Natural killer cell treated with Interleukin-12 subunit alpha and Interleukin-12 subunit beta and Interleukin-15 and Interleukin-18, amount 100 ng/mL, for 72 hours (primary cell): Measurements from ENCODE around the gene DOCK1. TPM values are rescaled to one million over a fixed set of nuclear protein-coding genes. Genes with fewer than 3 reads are reported as not detected.
A peak's percentile ranks its signal among the peaks of the same experiment; 100 is the strongest.

Source experiments
- ATAC-seq, 2 donors: fragments of 150-1000 bp; cut with Tn5 transposase in 1 of 2; sonication (Bioruptor Pico), chemical (Tn5 transposase) in 1 of 2; 2 replicates each; pipeline ENCODE4 v1.10.0; 2021
- DNase-seq: peaks from one replicate; pipeline ENCODE4 v3.0.0; 2022; ENCODE audit warnings: low spot score
- H3K27ac Mint-ChIP-seq, 2 donors: 1 replicate in 1 of 2; 2 replicates in 1 of 2; pipeline ENCODE4 v1.8.0; 2022; ENCODE audit warnings: mixed read lengths in 2 of 2, mild to moderate bottlenecking in 1 of 2, moderate library complexity in 1 of 2
- H3K27me3 Mint-ChIP-seq, 2 donors: 1 replicate in 1 of 2; 2 replicates in 1 of 2; pipeline ENCODE4 v1.8.0; 2022; ENCODE audit warnings: mixed read lengths in 2 of 2
- H3K36me3 Mint-ChIP-seq: one replicate; pipeline ENCODE4 v1.8.0; 2022; ENCODE audit warnings: mixed read lengths
- H3K4me1 Mint-ChIP-seq, 2 donors: 1 replicate in 1 of 2; 2 replicates in 1 of 2; pipeline ENCODE4 v1.8.0; 2022; ENCODE audit warnings: low read depth in 2 of 2, mixed read lengths in 2 of 2, mild to moderate bottlenecking in 1 of 2
- H3K4me3 Mint-ChIP-seq: one replicate; pipeline ENCODE4 v1.8.0; 2022; ENCODE audit warnings: mixed read lengths
- H3K9me3 Mint-ChIP-seq: 2 replicates; pipeline ENCODE4 v1.8.0; 2022; ENCODE audit warnings: mixed read lengths
- total RNA-seq, 2 donors: library from RNA; stranded (reverse); gene quantifications; one replicate each; pipeline ENCODE4 v1.2.3, GENCODE V29; 2022

The DOCK1 gene
- total RNA-seq, 2 donors from 2014 or later = 0.28 to 1.3 TPM

DNA sequence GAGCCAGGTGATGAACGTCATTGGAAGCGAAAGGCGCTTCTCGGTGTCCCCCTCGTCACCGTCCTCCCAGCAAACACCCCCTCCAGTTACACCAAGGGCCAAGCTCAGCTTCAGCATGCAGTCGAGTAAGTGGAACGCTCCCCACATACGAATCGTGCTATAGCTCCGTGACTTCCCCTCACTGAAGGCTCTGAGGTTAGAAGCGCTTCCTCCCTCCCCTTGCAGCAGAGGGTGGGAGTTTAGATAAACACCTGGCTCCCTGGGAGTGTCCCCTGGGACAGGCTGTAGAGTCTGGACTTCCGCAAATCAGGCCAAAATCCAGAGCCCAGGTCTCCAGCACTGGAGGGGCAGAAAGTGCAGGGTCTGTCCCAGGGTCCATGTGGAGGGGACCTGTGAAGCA, 538.9 kb downstream of the DOCK1 start:
- H3K4me3 Mint-ChIP-seq = no peak overlapping the region
- no peak for DNase-seq
- no peaks in the 10 kb centered on the region for H3K9me3 Mint-ChIP-seq
- no peaks in the 10 kb centered on the region for H3K27me3 Mint-ChIP-seq
- no peaks in the 10 kb centered on the region for H3K4me1 Mint-ChIP-seq
- H3K27ac Mint-ChIP-seq = no peak overlapping the region
- ATAC-seq = no peak
- H3K36me3 Mint-ChIP-seq = no peaks in the 10 kb centered on the region

DNA sequence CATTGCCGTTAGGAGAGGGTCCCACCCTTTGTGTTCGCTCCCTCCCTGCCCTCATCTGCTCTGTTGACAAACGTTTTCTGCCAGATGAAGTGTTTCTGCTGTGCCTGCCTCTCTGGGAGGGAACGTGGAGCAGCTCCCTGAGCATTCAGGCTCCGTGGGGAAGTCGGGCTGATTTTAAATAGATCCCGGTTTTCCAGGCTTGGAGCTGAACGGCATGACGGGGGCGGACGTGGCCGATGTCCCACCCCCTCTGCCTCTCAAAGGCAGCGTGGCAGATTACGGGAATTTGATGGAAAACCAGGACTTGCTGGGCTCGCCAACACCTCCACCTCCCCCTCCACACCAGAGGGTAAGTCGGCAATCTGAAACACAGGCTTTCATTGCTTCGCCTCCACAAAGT, 542.0 kb downstream of the DOCK1 start:
- H3K36me3 Mint-ChIP-seq = no peaks in the 10 kb centered on the region
- ATAC-seq (no peak), DNase-seq (no peak)
- no peaks in the 10 kb centered on the region for H3K27me3 Mint-ChIP-seq
- H3K4me3 Mint-ChIP-seq = no peak overlapping the region
- H3K4me1 Mint-ChIP-seq = no peaks in the 10 kb centered on the region
- no peaks in the 10 kb centered on the region for H3K9me3 Mint-ChIP-seq
- H3K27ac Mint-ChIP-seq = no peak overlapping the region

DNA sequence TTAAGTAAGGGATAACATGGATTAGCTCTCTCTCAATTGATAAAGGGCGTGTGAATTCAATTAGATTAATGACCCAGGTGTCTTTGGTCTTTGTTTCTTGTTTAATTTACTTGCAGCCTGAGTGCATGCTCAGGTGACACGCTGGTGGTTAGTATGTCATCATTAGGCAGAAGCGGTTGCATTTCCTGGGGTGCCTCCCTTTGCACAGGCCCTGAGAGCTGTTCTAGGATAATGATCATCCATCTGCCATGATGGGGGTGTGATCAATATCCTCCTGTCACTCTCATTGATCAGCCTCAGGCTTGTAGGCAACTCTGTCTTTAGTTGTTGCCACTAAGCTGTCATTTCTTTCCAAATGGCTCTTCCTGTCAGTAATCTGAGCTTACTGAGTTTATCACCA, 544.3 kb downstream of the DOCK1 start:
- no peak for ATAC-seq
- Mint-ChIP-seq H3K4me3 (no peak overlapping the region), H3K27me3 (no peaks in the 10 kb centered on the region), H3K9me3 (no peaks in the 10 kb centered on the region), H3K27ac (no peak overlapping the region), H3K4me1 (no peaks in the 10 kb centered on the region), H3K36me3 (no peaks in the 10 kb centered on the region)
- no peak for DNase-seq

DNA sequence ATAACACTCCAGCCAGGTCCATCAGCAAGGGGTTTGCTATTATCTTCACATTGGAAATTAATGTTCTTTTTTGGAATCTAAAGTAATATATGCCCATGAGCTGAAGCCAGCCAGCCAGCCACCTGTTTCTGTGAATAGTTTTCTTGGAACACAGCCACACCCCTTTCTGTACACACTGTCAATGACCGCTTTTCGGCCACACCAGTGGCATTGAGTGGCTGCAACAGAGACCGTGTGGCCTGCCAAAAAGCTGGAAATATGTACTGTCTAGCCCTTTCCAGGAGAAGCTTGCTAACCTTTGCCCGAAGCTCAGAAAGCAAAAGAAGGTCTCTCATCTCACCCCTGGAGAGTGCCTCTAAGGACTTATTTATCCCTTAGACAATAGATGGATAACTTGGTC, 545.4 kb downstream of the DOCK1 start:
- Mint-ChIP-seq H3K27ac (no peak overlapping the region), H3K4me1 (no peaks in the 10 kb centered on the region), H3K27me3 (no peaks in the 10 kb centered on the region), H3K4me3 (no peak overlapping the region), H3K9me3 (no peaks in the 10 kb centered on the region), H3K36me3 (no peaks in the 10 kb centered on the region)
- no peak for DNase-seq
- ATAC-seq = no peak

DNA sequence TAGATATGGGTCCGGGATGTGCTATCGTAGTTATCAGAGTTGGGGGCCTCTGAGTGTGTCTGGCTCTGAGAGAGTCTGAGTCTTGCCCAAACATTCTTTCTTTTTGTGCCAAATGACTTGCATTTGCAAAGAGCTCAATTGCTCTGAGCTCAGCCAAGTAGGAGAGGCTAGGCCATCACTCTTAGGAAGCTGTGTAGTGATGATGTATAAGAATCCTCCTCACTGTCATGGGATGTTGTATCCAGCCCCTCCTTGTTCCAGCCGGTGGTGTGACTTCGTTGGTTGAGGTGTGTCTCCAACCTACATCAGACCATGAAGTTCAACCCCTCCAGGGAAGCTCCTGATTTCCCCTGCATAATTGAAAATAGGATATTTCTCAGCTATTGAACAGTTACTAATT, 546.4 kb downstream of the DOCK1 start:
- H3K27me3 Mint-ChIP-seq = peaks cover 0 to 2% of the 10 kb centered on the region in 2 donors
- no peak overlapping the region for H3K27ac Mint-ChIP-seq
- no peaks in the 10 kb centered on the region for H3K4me1 Mint-ChIP-seq
- H3K4me3 Mint-ChIP-seq = no peak overlapping the region
- H3K36me3 Mint-ChIP-seq = no peaks in the 10 kb centered on the region
- ATAC-seq (peak in 1 of 2 donors; percentile 29), DNase-seq (no peak)
- H3K9me3 Mint-ChIP-seq = no peaks in the 10 kb centered on the region

DNA sequence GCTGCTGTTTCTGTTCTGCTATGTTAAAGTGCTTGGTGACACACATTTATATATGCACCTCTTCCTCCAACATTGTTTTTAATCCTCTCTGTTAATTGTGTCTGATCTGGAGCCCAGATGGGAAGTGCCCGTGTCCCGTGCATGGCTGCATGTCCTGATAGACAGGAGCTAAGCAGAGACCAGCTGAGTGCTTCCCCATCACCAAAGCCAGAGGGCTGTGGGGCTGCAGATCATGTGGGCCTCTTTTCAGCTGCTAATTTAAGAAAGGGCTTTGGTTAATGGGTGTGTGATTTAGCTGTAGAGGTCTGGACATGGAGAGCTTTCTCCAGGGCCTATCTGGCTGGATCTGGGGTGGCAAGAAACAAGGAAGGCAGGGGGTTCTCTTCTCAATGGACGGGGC, 547.3 kb downstream of the DOCK1 start:
- Mint-ChIP-seq H3K4me3 (no peak overlapping the region), H3K4me1 (no peaks in the 10 kb centered on the region), H3K27me3 (peaks cover 0 to 2% of the 10 kb centered on the region in 2 donors), H3K9me3 (no peaks in the 10 kb centered on the region), H3K36me3 (no peaks in the 10 kb centered on the region), H3K27ac (no peak overlapping the region)
- ATAC-seq = no peak
- DNase-seq = no peak

DNA sequence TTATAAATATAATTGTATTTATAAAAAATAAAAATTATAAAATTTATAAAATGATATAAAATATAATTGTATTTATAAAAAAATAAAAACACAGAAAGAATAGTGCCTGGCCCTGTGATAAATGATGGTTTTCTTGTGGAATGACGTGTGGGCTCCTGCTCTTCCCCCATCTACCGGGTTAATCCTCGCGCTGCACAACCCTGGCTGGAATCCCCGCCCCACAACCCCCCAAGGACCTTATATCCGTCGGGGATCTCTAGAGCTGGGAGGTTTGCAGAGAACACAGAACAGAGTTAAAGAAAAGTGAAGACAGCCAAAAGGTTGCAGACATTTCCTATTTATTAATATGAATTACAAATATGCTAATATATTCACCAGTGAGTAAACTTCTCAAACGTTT, 548.5 kb downstream of the DOCK1 start:
- H3K27ac Mint-ChIP-seq = no peak overlapping the region
- DNase-seq = no peak
- H3K36me3 Mint-ChIP-seq = no peaks in the 10 kb centered on the region
- peaks cover 5% of the 10 kb centered on the region in 2 donors for H3K27me3 Mint-ChIP-seq
- H3K4me3 Mint-ChIP-seq = no peak overlapping the region
- H3K9me3 Mint-ChIP-seq = no peaks in the 10 kb centered on the region
- H3K4me1 Mint-ChIP-seq = no peaks in the 10 kb centered on the region
- ATAC-seq = no peak

DNA sequence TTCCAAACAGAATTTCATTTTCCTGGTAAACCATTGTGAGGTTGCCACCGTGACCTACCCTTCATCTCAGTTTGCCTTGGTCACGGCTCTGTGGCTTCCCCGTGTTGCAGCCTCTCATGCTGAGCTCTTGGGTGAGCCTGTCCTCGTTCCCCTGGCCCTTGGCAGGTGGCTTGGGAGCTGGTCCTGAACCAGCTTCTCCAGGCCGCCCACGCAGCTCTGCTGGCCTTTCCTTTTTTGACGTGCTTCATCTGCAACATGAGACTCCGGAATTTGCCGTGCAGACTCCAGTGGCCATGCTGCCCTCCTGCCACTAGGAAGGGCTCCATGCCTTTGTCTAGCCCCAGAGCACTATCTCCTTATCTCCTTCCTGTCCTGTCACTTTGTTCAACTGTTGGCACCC, 550.9 kb downstream of the DOCK1 start:
- no peak for ATAC-seq
- Mint-ChIP-seq H3K4me1 (no peaks in the 10 kb centered on the region), H3K9me3 (peaks cover 3% of the 10 kb centered on the region)

DNA sequence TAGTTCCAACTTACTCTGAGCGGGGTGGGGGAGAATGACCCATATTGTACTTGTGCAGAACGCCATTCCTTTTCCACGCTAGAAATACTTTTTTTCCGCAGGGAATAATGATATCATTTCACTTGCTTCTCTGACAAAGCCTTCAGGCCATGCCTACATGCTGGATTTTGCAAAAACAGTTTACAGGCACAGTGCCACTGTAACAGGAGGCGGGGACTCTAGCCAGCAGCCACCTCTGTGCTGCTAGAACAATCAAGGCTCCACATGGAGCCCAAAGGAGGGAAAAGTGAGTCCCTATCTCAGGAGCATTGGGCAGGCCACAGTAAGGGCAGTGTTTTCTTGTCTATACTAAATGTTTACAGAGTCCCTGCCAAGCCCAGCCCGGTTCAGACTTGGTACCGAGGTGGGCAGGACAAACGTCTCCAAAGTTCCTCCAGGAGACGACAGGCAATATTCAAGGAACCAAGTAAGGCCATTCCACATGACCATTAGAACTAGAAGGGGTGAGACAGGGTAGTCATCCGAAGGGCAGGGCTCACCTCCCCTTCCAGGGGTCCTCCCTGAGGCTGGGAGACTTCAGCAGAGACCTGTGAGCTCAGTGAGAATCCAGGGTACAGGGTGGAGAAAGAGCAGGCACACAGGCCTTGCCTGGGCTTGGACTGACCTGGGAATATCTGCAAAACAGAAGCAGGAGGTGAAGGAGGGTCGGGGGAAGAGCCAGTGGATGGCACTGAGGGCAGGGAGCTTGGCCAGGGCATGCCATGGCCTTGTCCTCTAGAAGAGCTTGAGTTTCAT, 553.0 kb downstream of the DOCK1 start:
- no peak for ATAC-seq
- H3K27me3 Mint-ChIP-seq = peaks cover 5 to 10% of the 10 kb centered on the region in 2 donors
- no peak overlapping the region for H3K27ac Mint-ChIP-seq
- DNase-seq = no peak
- H3K9me3 Mint-ChIP-seq = peaks cover 3% of the 10 kb centered on the region
- H3K36me3 Mint-ChIP-seq = no peaks in the 10 kb centered on the region
- no peaks in the 10 kb centered on the region for H3K4me1 Mint-ChIP-seq
- no peak overlapping the region for H3K4me3 Mint-ChIP-seq

More for the DNA sequence above, 550.9 kb downstream of the DOCK1 start:
- DNase-seq = no peak
- Mint-ChIP-seq H3K27me3 (peaks cover 5 to 10% of the 10 kb centered on the region in 2 donors), H3K27ac (no peak overlapping the region), H3K36me3 (no peaks in the 10 kb centered on the region), H3K4me3 (no peak overlapping the region)

DNA sequence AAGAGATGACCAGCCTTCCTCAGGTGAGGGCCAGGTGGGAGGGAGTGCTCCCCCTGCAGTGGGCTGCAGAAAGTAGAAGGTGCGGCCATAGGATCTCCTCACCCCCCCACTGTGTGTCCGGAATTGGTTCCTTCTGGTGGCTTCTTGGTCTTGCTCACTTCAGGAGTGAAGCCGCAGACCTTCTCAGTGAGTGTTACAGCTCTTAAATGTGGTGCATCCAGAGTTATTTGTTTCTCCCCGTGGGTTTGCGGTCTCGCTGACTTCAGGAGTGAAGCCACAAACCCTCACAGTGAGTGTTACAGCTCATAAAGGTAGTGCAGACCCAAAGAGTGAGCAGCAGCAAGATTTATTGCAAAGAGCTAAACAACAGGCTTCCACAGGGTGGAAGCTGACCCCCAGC, 553.6 kb downstream of the DOCK1 start:
- Mint-ChIP-seq H3K36me3 (no peaks in the 10 kb centered on the region), H3K4me3 (no peak overlapping the region)
- ATAC-seq = no peak

DNA sequence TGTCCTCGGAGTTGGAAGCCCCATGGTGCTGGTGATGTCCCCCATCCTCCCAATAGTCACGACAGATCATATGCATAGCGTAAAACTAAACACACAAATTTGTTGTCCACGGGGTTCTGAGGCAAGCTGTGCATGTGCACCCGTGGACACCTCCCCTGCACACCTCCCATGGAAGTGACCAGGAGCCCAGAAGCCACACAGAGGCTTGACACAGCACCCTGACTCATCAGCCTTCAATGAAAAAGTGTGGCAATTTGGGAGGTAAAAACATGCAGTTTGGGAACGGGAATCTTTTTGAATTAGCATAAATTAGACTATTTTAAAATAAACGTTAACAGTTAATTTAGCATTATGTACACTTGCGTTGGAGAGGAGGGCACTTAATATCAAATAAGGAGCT, 554.7 kb downstream of the DOCK1 start:
- DNase-seq (no peak), ATAC-seq (no peak)
- H3K36me3 Mint-ChIP-seq = no peaks in the 10 kb centered on the region
- no peak overlapping the region for H3K27ac Mint-ChIP-seq
- no peak overlapping the region for H3K4me3 Mint-ChIP-seq
- H3K9me3 Mint-ChIP-seq = peaks cover 3% of the 10 kb centered on the region
- peaks cover 20 to 21% of the 10 kb centered on the region in 2 donors for H3K27me3 Mint-ChIP-seq
- no peaks in the 10 kb centered on the region for H3K4me1 Mint-ChIP-seq

More for the DNA sequence above, 553.6 kb downstream of the DOCK1 start:
- DNase-seq = no peak
- Mint-ChIP-seq H3K27ac (no peak overlapping the region), H3K27me3 (peaks cover 11 to 13% of the 10 kb centered on the region in 2 donors), H3K4me1 (no peaks in the 10 kb centered on the region), H3K9me3 (peaks cover 3% of the 10 kb centered on the region)

DNA sequence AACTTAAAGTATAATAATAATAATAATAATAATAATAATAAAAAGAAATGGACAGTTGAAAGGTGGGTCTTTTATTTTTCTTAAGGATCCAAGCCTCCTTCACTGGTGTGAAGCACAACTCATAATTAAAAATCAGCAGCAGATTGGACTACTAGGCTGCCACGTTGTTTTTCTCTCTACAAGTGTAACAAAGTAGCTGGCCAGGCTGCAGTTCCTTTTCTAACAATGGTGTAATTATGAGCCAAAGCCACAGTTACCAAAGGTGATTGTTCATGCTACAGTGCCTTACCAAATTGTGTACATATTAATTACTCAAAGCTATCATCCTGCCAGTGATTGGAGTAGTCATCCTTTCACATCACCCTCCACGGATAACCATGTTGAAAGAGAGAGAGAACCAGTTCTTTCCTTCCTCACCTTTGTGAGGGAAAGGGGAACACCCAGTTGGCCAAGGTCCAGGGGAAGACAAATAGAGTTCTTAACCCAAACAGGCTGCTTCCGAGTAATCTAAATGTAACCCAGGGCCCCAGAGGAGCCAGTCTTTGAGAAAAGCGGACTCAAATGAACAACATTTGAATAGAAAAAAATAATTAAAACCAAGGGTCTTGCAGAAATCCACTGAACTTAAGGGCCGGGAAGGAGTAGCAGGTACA, 557.5 kb downstream of the DOCK1 start:
- H3K9me3 Mint-ChIP-seq = peaks cover 3% of the 10 kb centered on the region
- DNase-seq (no peak), ATAC-seq (no peak)
- H3K27me3 Mint-ChIP-seq = peaks cover 22 to 25% of the 10 kb centered on the region in 2 donors
- no peaks in the 10 kb centered on the region for H3K36me3 Mint-ChIP-seq
- no peak overlapping the region for H3K4me3 Mint-ChIP-seq
- no peak overlapping the region for H3K27ac Mint-ChIP-seq
- no peaks in the 10 kb centered on the region for H3K4me1 Mint-ChIP-seq

DNA sequence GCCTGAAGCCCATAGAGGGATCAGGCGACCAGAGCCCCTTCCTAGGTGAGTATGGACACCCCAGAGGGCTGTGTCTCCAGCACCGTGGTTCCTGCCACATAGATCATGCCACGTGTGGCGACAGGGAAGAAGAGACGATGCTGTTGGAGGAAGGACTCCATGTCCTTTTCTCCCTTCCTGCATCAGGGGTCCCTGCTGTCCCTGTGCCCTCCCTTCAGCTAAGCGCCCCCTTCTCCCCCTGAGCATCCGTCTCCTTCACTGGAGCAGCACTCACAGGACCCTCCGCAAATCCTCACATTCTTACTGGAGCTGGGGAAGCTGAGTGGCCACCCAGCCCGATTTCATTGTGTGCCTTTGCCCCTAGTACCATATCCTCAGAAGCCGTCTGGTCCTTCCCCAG, 558.3 kb downstream of the DOCK1 start:
- H3K9me3 Mint-ChIP-seq = peaks cover 3% of the 10 kb centered on the region
- H3K4me1 Mint-ChIP-seq = no peaks in the 10 kb centered on the region
- ATAC-seq (no peak), DNase-seq (no peak)
- peaks cover 18 to 20% of the 10 kb centered on the region in 2 donors for H3K27me3 Mint-ChIP-seq
- no peak overlapping the region for H3K27ac Mint-ChIP-seq
- H3K4me3 Mint-ChIP-seq = no peak overlapping the region
- H3K36me3 Mint-ChIP-seq = no peaks in the 10 kb centered on the region

DNA sequence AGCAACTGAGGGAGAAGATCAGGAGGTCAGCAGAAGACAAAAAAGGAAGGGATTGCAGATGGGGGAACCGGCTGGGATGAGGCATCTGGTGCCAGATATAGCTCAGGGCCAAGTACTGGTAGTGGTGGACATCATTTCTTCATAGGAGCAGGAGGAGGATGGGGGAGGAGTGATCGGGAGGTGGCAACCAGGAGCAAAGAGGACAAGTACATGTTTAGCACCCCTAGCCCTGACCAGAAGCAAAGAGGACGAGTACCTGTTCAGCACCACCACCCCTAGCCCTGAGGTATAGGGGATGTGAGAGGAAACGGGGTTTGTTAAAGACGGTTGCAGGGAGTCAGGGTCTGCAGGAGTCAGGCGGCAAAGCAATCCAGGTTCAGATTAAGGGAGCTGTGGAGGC, 559.3 kb downstream of the DOCK1 start:
- H3K36me3 Mint-ChIP-seq = no peaks in the 10 kb centered on the region
- no peak overlapping the region for H3K27ac Mint-ChIP-seq
- peaks cover 3% of the 10 kb centered on the region for H3K9me3 Mint-ChIP-seq
- H3K27me3 Mint-ChIP-seq = peaks cover 20 to 23% of the 10 kb centered on the region in 2 donors
- ATAC-seq (no peak), DNase-seq (no peak)
- H3K4me1 Mint-ChIP-seq = no peaks in the 10 kb centered on the region
- H3K4me3 Mint-ChIP-seq = no peak overlapping the region
